ENCODE results near the gene ANKRD37. TPM values are rescaled to one million over a fixed set of nuclear protein-coding genes. Genes with fewer than 3 reads are reported as not detected.

The ANKRD37 gene
- total and polyA plus RNA-seq, 9 of the 15 experiments (the other 6 are each of a cell fraction or from before 2014, with no cell fraction given): 1.3 to 53.7 (median 3.6) TPM

DNA sequence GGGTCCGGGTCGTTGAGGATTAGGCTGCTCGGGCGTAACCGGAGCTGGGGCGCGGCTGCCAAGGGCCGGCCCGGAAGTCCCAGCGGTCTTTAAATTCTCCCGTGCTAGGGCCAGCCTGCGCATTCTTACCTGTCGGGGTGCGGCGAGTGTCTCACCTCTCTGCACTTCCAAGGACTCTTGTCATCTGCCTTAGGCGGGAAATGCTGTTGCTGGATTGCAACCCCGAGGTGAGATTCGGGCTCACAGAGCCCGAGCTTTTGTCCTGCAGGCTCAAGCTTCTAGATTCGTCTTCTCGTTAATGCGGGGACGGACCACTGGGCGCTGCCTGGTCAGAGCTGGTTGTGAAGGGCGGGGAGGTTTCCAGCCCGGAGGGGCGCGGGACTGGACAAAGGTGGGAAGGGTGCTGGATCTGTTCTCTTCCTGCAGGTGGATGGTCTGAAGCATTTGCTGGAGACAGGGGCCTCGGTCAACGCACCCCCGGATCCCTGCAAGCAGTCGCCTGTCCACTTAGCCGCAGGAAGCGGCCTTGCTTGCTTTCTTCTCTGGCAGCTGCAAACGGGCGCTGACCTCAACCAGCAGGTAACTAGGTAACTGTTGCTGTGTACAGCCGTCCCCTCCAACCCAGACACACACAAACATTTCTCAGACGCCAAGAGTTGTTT lies at the start of gene ANKRD37 (continued):
- TF ChIP-seq ZNF23 (CRISPR knock-in tag; IDR thresholded peaks at IDR 0.05): no peak
- TF ChIP-seq, protein P1, sequence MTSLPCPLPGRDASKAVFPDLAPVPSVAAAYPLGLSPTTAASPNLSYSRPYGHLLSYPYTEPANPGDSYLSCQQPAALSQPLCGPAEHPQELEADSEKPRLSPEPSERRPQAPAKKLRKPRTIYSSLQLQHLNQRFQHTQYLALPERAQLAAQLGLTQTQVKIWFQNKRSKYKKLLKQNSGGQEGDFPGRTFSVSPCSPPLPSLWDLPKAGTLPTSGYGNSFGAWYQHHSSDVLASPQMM (CRISPR knock-in tag; IDR thresholded peaks at IDR 0.05): no peak
- TF ChIP-seq PTRF (tag; IDR thresholded peaks at IDR 0.05): no peak
- TF ChIP-seq, protein P2, sequence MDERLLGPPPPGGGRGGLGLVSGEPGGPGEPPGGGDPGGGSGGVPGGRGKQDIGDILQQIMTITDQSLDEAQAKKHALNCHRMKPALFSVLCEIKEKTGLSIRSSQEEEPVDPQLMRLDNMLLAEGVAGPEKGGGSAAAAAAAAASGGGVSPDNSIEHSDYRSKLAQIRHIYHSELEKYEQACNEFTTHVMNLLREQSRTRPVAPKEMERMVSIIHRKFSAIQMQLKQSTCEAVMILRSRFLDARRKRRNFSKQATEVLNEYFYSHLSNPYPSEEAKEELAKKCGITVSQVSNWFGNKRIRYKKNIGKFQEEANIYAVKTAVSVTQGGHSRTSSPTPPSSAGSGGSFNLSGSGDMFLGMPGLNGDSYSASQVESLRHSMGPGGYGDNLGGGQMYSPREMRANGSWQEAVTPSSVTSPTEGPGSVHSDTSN (CRISPR knock-in tag; IDR thresholded peaks at IDR 0.05; ENCODE audit: low read depth): no peak
- TF ChIP-seq, protein P2 (tag; conservative IDR thresholded peaks at IDR 0.05; ENCODE audit: low read depth): no peak
- no peak for TF ChIP-seq SREBF1 (IDR thresholded peaks at IDR 0.05; ENCODE audit: borderline replicate concordance, low read depth, low read length)
- no peak for TF ChIP-seq MCM2 (IDR thresholded peaks at IDR 0.05; ENCODE audit: low read depth)
- no peak for TF ChIP-seq BHLHE40 (IDR thresholded peaks at IDR 0.05; ENCODE audit: low read length)
- peak in 1 of 2 experiments; percentile 28; a peak in 2 of 4 replicates for TF ChIP-seq FOXK2 (conservative IDR thresholded peaks at IDR 0.05 in 1 of 2, IDR thresholded peaks at IDR 0.05 in 1 of 2; ENCODE audit: low read depth in 2 of 2)
- no peak for TF ChIP-seq NBN (IDR thresholded peaks at IDR 0.05; ENCODE audit: low read depth)
- TF ChIP-seq GATA2 (CRISPR knock-in tag; IDR thresholded peaks at IDR 0.05): no peak
- 0 out of 2 replicates have a peak, but pooled peaks have one; percentile 28 for TF ChIP-seq MYNN (IDR thresholded peaks at IDR 0.05)
- no peak for TF ChIP-seq MYNN (CRISPR knock-in tag; IDR thresholded peaks at IDR 0.05)
- 0 out of 4 replicates have a peak, but pooled peaks have one; percentile 51 to 68 for TF ChIP-seq SIN3A (IDR thresholded peaks at IDR 0.05; ENCODE audit: borderline replicate concordance in 2 of 2, control insufficient read depth in 1 of 2, low read depth in 2 of 2, low read length in 2 of 2)
- TF ChIP-seq, protein P3, sequence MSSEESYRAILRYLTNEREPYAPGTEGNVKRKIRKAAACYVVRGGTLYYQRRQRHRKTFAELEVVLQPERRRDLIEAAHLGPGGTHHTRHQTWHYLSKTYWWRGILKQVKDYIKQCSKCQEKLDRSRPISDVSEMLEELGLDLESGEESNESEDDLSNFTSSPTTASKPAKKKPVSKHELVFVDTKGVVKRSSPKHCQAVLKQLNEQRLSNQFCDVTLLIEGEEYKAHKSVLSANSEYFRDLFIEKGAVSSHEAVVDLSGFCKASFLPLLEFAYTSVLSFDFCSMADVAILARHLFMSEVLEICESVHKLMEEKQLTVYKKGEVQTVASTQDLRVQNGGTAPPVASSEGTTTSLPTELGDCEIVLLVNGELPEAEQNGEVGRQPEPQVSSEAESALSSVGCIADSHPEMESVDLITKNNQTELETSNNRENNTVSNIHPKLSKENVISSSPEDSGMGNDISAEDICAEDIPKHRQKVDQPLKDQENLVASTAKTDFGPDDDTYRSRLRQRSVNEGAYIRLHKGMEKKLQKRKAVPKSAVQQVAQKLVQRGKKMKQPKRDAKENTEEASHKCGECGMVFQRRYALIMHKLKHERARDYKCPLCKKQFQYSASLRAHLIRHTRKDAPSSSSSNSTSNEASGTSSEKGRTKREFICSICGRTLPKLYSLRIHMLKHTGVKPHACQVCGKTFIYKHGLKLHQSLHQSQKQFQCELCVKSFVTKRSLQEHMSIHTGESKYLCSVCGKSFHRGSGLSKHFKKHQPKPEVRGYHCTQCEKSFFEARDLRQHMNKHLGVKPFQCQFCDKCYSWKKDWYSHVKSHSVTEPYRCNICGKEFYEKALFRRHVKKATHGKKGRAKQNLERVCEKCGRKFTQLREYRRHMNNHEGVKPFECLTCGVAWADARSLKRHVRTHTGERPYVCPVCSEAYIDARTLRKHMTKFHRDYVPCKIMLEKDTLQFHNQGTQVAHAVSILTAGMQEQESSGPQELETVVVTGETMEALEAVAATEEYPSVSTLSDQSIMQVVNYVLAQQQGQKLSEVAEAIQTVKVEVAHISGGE (CRISPR knock-in tag; IDR thresholded peaks at IDR 0.05): 0 out of 6 replicates have a peak, but pooled peaks of 1 of the 3 experiments have one; percentile 20
- TF ChIP-seq, protein P4, sequence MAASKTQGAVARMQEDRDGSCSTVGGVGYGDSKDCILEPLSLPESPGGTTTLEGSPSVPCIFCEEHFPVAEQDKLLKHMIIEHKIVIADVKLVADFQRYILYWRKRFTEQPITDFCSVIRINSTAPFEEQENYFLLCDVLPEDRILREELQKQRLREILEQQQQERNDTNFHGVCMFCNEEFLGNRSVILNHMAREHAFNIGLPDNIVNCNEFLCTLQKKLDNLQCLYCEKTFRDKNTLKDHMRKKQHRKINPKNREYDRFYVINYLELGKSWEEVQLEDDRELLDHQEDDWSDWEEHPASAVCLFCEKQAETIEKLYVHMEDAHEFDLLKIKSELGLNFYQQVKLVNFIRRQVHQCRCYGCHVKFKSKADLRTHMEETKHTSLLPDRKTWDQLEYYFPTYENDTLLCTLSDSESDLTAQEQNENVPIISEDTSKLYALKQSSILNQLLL (CRISPR knock-in tag; IDR thresholded peaks at IDR 0.05; ENCODE audit: borderline replicate concordance): no peak
- TF ChIP-seq ZNF146 (CRISPR knock-in tag; IDR thresholded peaks at IDR 0.05; ENCODE audit: unreplicated experiment): no peak
- no peak for TF ChIP-seq LARP7 (IDR thresholded peaks at IDR 0.05)
- TF ChIP-seq ETV5 (CRISPR knock-in tag; IDR thresholded peaks at IDR 0.05; ENCODE audit: low read depth): 0 out of 2 replicates have a peak, but pooled peaks have one; percentile 62
- TF ChIP-seq GABPA (tag; conservative IDR thresholded peaks at IDR 0.05; ENCODE audit: low read depth): no peak

All from K562 (cell line).